Effector CD4-positive, alpha-beta T cell (primary cell): ENCODE data around the gene ATG4B.
A peak's percentile ranks its signal among the peaks of the same experiment; 100 is the strongest.
"Not testable (repeated sequence)": the region's sequence is repeated elsewhere in the genome, so short reads cannot be mapped to it uniquely, and the experiment has no call there.

Experiments used
- DNase-seq: peaks from one replicate; pipeline ENCODE4 v3.0.0-alpha.2; 2020
- total RNA-seq: gene quantifications from one replicate; lab custom pipeline; 2026; lab: John Stamatoyannopoulos, UW

The ATG4B gene
- 80.7 reads per million, percentile 78 among the genes with 10 or more reads in this experiment for total RNA-seq

DNA sequence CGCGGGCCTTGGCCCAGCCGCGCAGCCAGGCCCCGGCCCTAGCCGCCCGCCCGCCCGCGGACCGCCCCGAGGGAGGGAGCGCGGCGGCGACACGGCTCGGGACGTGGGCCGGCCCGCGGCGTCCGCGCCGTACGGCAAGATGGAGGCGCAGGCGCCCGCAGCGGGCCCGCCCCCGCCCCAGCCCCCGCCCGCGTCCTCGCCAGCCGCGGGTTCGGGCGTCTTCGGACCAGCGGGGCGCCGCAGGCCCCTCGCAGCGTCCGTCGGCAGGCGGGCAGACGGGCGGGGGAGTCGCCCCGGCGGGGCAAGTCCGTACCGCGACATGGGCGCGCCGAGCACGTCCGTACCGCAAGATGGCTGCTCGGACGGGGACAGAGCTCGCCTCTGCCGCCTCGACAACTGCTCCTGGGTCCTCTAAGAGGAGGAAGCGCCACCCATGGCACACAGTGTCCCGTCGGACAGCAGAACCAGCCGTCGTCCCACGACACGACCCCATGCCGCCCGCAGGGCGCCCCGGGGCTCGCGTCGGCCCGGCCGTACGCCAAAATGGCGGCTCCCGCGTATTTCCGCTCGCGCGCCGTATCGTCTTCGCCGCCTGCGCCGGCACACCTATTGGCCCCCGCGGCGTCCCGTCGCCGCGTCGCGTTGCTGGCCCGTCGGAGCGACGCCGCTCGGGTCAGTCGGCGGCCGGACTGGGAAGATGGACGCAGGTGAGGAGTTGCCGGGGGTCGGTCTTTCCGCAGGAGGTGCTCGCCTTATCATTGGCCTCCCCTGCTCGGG lies at the start of gene ATG4B, which contains the start of gene THAP4:
ATG4B (plus strand) TSS at position 676 of the 777 bp plus-strand sequence; CDS start at position 698, 22 bp downstream.
THAP4 (minus strand) TSS at position 141 of the 777 bp plus-strand sequence. CDS start 141 bp downstream, outside the sequence.
- DNase-seq: peak; percentile 73

DNA sequence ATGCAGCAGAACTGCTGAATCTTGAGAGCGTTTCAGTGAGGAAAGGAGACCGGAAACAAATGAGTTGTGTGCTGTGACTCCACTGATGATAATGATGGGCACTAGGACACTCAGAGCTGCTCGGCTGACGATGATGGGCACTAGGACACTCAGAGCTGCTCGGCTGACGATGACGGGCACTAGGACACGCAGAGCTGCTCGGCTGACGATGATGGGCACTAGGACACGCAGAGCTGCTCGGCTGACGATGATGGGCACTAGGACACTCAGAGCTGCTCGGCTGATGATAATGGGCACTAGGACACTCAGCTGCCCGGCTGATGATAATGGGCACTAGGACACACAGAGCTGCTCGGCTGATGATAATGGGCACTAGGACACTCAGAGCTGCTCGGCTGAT lies 47.6 kb upstream of the ATG4B start:
- not testable (repeated sequence) for DNase-seq

DNA sequence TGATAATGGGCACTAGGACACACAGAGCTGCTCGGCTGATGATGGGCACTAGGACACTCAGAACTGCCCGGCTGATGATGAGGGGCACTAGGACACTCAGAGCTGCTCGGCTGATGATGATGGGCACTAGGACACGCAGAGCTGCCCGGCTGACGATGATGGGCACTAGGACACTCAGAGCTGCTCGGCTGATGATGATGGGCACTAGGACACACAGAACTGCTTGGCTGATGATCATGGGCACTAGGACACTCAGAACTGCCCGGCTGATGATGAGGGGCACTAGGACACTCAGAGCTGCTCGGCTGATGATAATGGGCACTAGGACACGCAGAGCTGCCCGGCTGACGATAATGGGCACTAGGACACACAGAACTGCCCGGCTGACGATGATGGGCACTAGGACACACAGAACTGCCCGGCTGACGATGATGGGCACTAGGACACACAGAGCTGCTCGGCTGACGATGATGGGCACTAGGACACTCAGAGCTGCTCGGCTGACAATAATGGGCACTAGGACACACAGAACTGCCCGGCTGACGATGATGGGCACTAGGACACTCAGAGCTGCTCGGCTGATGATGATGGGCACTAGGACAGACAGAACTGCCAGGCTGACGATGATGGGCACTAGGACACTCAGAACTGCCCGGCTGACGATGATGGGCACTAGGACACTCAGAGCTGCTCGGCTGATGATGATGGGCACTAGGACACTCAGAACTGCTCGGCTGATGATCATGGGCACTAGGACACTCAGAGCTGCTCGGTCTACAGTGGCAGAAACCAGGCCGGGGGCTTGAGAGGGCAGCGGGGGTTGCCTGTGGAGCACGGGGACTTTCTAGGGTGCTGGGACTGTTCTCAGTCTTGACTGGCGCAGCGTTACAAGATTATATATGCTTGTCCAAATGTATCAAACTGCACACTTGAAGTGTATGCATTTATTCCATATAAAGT lies 46.7 kb upstream of the ATG4B start:
- DNase-seq: not testable (repeated sequence)

DNA sequence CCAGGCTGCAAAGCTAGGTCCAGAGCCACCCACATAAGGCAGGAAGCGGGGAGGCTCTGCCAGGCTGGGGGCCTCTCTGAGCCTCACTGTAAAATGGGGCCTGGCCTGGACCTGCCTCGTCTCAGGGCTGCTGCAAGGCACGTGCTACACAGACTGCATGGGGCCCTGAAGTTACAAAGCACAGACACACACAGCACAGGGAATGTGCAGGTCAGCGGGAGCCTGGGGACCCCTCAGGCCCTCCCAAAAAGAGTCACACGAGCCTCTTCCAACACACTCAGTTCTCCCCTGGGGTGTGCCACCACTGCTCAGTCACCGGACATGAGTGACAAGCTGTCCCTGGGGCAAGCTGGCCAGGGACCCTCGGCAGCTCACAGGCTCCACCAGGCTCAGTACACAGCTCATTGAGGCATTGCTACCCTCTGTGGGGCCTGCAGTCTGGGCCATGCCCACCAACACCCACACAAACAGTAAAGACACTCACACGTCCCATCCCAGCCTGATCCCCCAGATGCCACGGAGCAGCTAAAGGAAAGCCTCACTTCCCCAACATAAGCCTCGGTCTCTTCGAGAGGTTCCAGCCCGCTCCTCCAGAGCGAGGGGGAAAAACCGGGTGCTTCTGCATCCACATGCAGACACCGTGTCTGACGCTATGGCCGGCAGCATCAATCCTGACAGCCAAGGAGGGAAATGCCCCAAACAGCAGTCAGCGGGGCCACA lies 45.2 kb upstream of the ATG4B start:
- no peak for DNase-seq

DNA sequence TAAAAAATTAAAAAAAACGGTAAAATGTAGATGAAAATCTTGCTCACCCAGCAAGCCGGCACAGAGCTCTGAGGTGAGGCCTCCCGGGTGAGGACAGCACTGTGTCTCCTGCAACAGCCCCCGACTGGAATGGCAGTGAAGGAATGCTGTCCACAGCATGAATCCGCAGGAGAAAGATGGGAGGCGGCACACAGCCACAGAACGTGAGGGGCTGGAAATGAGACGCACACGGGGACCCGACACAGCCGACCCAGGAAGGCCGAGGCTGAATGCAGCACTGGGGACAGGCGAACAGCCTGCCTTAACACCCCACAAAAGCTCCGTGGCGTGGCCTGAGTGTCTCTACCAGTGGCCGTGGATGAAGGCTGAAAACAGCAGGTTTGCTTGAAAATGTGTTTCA lies 44.2 kb upstream of the ATG4B start:
- DNase-seq: no peak

DNA sequence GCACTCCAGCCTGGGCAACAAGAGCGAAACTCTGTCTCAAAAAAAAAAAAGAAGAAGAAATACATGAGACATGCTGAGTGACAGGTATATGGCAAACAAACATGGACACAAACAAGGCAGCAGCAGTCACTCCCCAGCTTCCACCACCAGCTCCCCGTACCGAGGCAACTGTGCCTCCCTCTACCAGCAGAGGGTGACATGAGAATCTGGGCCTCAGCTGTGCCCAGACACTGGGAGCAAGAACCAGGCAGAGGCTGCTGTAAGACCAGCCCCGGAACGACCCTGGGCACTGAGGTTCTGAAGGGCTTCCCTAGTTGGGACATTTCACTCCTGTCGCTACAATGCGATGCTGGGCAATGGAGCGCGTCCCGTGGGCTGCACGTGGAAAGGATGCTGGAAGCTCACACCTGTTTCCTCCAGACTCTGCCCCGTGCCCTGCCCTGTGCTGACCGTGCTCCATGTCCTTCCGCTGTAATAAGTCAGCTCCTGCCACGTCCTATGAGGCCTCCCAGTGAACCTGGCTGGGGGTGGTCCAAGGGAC lies 41.8 kb upstream of the ATG4B start:
- DNase-seq: no peak

DNA sequence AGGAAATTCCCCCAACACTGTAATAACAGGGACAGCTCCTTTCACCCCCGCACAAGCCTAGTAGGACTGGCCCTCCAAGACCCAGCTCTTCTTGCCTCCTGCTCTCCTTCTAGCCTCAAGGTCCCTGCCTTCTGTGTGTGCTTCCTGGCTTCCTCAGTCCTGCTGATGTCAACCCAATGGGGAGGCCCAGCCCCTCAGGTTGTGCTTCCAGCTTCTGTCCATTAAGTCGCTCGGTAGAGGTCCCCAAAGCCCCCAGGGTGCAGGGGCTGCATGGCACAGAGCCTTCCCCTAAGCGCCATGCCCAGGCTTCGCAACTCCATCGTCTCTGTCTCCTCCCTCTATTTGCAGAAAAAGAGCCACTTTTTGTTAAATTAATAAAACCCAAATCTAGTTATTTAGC lies 39.9 kb upstream of the ATG4B start:
- DNase-seq: no peak

DNA sequence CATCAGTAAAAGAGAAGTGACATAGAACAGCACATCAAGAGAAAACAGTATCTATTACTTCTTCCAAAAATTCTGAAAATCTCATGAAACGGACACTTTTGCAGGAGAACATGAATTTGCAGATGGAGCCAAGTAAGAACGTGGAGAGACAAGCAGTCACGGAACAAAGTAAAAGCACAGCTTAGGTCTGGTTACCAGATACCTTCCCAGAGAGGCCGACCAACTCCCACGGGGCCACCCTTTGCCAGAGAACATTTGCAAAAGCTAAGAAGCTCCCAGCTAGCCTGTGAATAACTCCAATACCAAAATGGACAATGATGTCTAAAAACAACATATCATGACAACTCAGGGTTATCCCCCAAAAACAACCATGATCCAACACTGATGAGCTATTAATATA lies 39.4 kb upstream of the ATG4B start:
- no peak for DNase-seq

DNA sequence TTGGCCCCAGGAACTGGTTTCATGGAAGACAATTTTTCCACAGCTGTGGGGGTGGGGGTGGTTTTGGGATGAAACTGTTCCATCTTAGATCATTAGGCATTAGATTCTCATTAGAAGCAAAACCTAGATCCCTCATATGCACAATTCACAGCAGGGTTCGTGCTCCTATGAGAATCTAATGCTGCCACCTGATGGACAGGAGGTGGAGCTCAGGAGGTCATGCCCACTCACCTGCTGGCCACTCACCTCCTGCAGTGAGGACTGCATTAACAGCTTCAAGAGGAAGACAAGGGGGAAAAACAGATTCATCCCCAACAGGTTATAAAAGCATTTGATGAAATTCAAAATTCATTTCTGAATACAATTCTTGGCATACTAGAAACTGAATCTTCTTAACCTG lies 39.0 kb upstream of the ATG4B start:
- no peak for DNase-seq

DNA sequence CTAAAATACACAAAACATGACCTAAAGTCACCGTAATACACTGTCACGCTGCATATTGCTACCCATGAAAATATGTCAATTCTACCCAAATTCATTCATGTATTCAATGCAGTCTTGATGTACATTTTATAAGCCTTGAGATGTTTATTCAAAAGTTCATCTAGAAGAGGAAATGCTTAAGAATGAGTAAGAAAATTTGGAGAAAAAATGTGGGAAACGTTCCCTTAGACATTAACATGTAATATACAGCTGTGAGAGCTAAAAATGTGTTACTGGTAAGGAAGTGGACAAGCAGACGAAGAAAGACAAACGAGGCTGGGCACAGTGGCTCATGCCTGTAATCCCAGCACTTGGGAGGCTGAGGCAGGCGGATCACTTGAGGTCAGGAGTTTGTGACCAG lies 37.9 kb upstream of the ATG4B start:
- no peak for DNase-seq

DNA sequence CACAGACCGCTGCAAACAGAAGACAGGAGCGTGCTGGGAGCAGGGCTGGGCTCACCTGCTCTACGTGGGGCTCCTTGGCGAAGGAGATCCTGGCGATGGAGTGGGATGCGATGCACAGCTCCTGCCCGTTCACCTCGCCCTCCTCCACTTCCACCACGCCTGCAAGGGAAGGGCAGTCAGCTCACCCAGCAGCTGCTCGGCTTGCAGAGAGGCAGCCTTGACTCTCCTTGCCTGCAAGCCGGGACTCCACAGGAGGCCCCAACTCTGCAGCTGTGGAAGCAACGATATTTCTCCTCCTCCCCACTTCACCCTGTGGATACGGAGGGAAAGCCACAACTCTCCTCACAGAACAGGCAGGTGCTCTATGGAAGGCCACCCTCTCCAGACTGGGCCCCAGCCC lies 35.7 kb upstream of the ATG4B start:
- DNase-seq: no peak

DNA sequence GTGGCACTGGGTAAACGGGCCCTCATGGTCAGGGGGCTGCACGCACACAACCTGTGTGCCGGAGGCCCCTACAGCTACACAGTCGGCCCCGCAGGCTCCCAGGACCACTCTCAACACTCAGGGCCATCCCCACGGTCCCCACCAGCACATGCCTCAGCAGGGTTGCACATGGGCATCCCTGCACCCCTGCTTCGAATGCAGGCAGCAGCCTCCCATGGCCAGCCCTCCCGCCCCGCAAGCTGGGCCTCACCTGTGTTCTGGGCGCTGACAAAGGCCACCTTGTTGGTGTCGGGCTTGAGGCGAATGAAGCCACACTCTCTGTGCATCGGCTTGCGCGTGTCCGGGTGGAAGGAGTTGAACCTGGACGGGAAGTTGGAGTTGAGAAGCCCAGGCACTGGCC lies 34.8 kb upstream of the ATG4B start:
- no peak for DNase-seq

DNA sequence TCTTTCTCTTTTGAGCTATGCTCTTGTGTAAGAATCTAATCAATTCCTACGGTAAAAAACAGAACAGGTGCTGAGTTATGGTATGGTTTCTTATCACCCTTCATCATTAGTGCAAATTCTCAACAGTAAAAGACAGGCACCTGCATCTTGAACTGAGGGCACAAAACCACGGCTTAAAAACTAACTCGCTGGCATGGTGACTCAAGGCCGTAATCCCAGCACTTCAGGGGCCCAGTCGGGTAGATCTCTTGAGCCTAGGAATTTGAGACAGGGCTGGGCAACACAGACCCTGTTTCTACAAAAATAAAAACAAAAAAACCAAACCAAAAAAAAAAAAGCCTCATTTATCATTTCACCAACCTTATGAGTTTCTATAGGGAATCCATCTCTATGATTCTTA lies 33.8 kb upstream of the ATG4B start:
- DNase-seq: no peak

DNA sequence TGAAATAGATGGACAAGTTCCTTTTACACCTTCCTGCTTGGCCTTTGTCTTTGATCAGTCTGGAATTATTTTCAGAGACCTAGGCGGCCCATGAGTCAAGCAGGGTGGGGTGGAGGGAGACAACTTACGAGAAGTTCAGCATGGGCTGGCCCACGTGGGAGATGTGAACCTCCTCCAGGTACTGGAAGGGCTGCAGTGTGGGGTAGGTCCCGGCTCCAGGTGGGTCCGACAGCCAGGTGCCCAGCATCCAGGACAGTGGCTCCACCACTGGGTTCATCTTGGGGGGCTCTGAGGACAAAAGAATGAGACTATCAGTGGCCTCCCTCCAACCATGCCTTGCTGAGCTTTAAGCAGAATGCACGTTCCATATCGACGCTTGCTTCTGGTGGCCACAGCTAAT lies 31.3 kb upstream of the ATG4B start:
- DNase-seq: no peak

DNA sequence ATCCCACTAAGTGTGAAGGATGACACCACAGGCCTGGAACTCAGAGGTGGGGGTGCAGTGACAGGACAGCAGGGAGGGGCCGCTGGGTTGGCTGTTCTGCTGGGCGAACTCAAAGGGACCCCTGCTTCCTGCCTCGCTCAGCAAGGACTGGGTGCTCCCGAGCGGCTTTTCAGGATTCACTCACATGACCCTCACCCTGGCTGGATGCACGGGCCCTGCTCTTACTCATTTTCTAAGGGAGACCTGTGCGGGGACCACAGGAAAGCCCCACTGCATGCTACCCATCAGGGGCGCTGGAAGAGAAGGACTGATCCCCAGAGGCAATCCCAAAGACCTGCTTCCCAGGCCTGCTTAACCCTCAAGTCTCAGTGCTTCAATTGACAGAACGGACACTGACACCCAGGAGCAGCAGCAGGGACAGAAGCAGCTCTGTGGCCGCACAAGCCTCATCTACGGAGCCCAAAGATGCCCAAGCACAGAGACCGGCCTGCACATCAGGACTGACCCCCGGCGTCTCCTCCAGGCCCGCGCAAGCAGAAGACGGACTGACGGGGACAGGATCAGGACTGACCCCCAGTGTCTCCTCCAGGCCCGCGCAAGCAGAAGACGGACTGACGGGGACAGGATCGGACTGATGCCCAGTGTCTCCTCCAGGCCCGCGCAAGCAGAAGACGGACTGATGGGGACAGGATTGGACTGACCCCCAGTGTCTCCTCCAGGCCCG lies 30.2 kb upstream of the ATG4B start:
- DNase-seq: no peak

DNA sequence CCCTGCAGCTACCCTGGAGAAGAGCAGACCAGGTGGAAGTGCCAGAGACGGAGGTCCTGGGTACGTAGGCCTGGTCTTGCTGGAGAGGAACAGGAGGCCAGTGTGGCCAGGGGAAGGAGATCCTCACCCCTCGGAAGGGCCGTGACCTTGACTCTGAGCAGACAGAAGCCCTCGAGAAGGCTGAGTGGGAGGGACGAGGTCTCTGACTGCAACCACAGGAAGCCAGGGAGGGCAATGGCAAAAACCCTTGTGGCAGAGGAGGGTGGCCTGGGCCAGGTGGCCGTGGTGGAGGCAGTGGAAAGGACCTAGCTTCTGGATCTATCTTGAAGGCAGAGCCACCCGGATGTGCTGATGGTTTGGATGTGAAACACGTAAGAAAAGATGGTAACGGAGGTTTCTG lies 28.6 kb upstream of the ATG4B start:
- DNase-seq: no peak

DNA sequence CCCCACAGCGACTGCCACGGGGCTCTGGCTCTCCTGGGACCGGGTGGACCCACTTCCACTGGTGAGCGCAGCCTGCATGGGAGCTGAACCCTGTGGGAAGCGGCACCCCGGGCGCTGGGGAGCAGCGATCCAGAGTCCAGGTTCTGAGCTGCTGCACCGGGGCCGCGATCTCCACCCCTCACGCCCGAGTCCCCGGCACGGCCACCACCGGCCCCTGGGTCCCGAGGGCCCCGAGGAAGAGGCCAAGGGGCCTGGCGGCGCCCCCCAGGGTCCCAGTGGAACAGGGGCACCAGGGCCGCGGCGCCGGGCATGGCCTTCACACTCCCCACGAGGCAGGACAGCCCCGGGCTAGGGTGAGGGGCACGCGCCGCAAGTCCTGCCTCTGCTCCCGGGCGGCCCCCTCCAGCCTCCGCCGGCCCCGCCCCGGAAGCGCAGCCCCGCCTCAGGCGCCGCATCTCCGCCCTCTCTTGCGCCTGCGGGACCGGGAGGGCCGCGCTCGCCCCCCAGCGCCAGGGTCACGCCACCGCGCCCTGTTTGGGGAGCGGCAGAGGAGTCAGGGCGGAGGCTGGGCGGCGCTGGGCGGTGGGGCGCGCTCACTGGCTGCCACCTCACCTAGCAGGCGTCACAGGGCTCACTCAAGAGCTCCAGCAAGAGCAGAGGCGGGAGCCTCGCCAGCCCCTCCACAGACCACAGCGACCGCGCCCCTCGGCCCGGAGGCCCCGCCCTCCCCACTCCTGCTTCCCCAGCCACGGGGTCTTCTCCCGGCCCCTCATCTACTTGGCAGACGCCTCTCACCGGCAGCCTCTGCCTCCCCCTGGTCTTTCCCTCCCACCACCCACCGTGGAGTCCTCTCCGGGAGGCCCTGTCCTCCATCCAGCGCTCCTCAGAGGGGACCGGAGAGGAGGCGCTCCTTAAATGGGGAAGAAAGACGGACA lies 27.4 kb upstream of the ATG4B start:
- peak; percentile 87 for DNase-seq

DNA sequence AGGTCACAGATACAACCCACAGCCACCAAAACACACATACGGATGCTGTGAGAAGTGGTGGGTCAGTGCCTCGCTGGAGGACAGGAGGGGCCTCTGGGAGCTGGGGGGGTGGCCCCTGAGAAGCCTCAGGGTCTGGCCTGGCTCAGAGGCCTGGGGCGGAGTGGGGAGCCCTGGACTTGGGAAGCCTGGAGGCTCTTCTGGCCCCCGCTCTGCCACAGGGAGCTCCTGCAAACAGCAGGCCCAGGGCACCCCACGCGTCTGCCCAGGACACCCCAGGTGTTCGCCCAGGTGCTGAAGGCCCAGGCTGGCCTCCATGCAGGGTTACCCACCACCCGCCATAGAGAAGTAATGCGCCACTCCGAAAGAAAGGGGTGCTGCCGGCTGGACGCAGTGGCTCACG lies 26.4 kb upstream of the ATG4B start:
- DNase-seq: no peak

DNA sequence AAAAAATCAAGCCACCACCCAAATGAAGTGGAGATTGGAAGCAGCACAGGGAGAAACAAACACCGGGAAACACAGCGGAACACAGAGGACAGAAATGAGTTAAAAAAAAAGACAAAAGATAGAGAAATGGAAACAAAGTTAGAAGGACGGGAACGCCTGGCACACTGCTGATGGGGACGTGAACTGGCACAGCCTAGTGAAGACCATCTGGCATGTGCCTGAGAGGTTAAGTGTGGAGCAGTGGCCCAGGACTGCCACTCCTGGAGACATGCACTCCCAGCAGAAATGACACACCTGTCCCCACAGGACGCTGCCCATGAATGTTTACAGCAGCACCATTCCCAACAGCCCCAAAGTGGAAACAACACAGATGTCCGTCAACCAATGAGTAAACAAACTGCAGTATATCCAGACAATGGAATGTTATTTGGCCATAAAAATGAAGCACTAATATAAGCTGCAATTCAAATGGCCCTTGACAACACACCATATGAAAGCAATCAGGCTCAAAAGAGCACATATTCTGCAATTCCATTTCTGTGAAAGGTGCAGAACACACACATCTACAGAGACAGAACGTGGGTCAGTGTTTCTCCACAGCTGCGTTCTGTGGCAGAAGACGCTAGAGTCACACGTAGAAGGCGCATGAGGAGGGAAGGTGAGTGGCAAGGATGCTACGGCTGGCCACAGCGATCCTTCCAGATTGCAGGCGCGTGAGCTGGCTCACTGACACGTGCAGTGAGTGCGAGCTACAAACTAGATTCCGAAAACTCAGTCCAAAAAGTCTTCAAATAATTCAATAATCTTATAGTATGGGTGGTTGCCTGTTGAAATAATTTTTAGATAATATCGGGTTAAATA lies 25.1 kb upstream of the ATG4B start:
- no peak for DNase-seq
